ENCODE measurements around the gene EDEM1. TPM values are rescaled to one million over a fixed set of nuclear protein-coding genes. Genes with fewer than 3 reads are reported as not detected.

EDEM1 gene
- total and polyA plus RNA-seq, 10 of the 15 experiments (the other 5 are each of a cell fraction or from before 2014, with no cell fraction given): 18.9 to 138 (median 57.5) TPM

DNA sequence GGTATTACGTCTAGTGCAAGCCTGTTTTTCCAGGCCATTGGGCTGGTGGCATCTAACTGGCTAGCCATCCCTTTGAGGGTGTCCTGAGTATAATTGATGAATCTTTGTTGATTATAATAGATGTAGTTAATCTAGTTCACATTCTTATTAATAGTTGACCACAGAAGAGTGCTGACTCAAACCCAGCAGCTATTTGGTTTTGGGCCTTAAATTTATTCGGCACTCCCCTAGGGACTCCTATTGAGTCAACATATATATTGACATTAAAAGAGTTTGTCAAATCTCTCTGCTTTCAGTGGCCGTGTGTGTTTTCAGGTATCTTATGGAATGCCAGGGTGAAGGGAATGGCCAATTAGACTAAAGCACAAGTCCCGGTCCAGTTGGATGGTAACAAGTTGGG is 45.7 kb upstream of the EDEM1 start (continued):
- TF ChIP-seq, protein P1, sequence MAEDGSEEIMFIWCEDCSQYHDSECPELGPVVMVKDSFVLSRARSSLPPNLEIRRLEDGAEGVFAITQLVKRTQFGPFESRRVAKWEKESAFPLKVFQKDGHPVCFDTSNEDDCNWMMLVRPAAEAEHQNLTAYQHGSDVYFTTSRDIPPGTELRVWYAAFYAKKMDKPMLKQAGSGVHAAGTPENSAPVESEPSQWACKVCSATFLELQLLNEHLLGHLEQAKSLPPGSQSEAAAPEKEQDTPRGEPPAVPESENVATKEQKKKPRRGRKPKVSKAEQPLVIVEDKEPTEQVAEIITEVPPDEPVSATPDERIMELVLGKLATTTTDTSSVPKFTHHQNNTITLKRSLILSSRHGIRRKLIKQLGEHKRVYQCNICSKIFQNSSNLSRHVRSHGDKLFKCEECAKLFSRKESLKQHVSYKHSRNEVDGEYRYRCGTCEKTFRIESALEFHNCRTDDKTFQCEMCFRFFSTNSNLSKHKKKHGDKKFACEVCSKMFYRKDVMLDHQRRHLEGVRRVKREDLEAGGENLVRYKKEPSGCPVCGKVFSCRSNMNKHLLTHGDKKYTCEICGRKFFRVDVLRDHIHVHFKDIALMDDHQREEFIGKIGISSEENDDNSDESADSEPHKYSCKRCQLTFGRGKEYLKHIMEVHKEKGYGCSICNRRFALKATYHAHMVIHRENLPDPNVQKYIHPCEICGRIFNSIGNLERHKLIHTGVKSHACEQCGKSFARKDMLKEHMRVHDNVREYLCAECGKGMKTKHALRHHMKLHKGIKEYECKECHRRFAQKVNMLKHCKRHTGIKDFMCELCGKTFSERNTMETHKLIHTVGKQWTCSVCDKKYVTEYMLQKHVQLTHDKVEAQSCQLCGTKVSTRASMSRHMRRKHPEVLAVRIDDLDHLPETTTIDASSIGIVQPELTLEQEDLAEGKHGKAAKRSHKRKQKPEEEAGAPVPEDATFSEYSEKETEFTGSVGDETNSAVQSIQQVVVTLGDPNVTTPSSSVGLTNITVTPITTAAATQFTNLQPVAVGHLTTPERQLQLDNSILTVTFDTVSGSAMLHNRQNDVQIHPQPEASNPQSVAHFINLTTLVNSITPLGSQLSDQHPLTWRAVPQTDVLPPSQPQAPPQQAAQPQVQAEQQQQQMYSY (CRISPR knock-in tag; IDR thresholded peaks at IDR 0.05): no peak
- TF ChIP-seq, protein P2, sequence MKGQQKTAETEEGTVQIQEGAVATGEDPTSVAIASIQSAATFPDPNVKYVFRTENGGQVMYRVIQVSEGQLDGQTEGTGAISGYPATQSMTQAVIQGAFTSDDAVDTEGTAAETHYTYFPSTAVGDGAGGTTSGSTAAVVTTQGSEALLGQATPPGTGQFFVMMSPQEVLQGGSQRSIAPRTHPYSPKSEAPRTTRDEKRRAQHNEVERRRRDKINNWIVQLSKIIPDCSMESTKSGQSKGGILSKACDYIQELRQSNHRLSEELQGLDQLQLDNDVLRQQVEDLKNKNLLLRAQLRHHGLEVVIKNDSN (IDR thresholded peaks at IDR 0.05; ENCODE audit: borderline replicate concordance, extremely low read length, insufficient read depth, low read depth, low read length): no peak
- TF ChIP-seq ETV6 (conservative IDR thresholded peaks at IDR 0.05 in 1 of 2, IDR thresholded peaks at IDR 0.05 in 1 of 2; ENCODE audit: borderline replicate concordance in 1 of 2, low read depth in 1 of 2) (no peak), YY1 (IDR thresholded peaks at IDR 0.05; ENCODE audit: low read depth, low read length) (no peak), MEF2A (IDR thresholded peaks at IDR 0.05; ENCODE audit: insufficient read depth, low read depth, low read length) (no peak), CBX3 (IDR thresholded peaks at IDR 0.05; ENCODE audit: borderline replicate concordance, low read depth) (no peak), TCF7 (IDR thresholded peaks at IDR 0.05; ENCODE audit: borderline replicate concordance) (no peak), SMC3 (IDR thresholded peaks at IDR 0.05; ENCODE audit: borderline replicate concordance, low read length) (no peak)
- TF ChIP-seq, protein P3, sequence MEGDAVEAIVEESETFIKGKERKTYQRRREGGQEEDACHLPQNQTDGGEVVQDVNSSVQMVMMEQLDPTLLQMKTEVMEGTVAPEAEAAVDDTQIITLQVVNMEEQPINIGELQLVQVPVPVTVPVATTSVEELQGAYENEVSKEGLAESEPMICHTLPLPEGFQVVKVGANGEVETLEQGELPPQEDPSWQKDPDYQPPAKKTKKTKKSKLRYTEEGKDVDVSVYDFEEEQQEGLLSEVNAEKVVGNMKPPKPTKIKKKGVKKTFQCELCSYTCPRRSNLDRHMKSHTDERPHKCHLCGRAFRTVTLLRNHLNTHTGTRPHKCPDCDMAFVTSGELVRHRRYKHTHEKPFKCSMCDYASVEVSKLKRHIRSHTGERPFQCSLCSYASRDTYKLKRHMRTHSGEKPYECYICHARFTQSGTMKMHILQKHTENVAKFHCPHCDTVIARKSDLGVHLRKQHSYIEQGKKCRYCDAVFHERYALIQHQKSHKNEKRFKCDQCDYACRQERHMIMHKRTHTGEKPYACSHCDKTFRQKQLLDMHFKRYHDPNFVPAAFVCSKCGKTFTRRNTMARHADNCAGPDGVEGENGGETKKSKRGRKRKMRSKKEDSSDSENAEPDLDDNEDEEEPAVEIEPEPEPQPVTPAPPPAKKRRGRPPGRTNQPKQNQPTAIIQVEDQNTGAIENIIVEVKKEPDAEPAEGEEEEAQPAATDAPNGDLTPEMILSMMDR (IDR thresholded peaks at IDR 0.05 in 2 of 3, conservative IDR thresholded peaks at IDR 0.05 in 1 of 3; ENCODE audit: control insufficient read depth in 2 of 3, extremely low read depth in 1 of 3, insufficient read depth in 1 of 3, low read depth in 3 of 3, low read length in 3 of 3): no peak
- TF ChIP-seq, protein P4, sequence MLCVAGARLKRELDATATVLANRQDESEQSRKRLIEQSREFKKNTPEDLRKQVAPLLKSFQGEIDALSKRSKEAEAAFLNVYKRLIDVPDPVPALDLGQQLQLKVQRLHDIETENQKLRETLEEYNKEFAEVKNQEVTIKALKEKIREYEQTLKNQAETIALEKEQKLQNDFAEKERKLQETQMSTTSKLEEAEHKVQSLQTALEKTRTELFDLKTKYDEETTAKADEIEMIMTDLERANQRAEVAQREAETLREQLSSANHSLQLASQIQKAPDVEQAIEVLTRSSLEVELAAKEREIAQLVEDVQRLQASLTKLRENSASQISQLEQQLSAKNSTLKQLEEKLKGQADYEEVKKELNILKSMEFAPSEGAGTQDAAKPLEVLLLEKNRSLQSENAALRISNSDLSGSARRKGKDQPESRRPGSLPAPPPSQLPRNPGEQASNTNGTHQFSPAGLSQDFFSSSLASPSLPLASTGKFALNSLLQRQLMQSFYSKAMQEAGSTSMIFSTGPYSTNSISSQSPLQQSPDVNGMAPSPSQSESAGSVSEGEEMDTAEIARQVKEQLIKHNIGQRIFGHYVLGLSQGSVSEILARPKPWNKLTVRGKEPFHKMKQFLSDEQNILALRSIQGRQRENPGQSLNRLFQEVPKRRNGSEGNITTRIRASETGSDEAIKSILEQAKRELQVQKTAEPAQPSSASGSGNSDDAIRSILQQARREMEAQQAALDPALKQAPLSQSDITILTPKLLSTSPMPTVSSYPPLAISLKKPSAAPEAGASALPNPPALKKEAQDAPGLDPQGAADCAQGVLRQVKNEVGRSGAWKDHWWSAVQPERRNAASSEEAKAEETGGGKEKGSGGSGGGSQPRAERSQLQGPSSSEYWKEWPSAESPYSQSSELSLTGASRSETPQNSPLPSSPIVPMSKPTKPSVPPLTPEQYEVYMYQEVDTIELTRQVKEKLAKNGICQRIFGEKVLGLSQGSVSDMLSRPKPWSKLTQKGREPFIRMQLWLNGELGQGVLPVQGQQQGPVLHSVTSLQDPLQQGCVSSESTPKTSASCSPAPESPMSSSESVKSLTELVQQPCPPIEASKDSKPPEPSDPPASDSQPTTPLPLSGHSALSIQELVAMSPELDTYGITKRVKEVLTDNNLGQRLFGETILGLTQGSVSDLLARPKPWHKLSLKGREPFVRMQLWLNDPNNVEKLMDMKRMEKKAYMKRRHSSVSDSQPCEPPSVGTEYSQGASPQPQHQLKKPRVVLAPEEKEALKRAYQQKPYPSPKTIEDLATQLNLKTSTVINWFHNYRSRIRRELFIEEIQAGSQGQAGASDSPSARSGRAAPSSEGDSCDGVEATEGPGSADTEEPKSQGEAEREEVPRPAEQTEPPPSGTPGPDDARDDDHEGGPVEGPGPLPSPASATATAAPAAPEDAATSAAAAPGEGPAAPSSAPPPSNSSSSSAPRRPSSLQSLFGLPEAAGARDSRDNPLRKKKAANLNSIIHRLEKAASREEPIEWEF (IDR thresholded peaks at IDR 0.05; ENCODE audit: insufficient replicate concordance, low read depth, low read length): no peak

Measured in GM12878 (cell line).